ENCODE results near the gene MORC3.

- TF ChIP-seq CTCF (IDR thresholded peaks at IDR 0.05) (no peak), EZH2phosphoT487 (IDR thresholded peaks at IDR 0.05) (no peak)
Observed at GRCh38 chr21:36320421-36321324, 676 bp downstream of the MORC3 start.

Data from neural progenitor cell (in vitro differentiated cells).